ENCODE measurements around the gene RAB11FIP3. TPM values are rescaled to one million over a fixed set of nuclear protein-coding genes. Genes with fewer than 3 reads are reported as not detected.

Gene RAB11FIP3
- total and polyA plus RNA-seq, 2 of the 13 experiments (the other 11 are each of a cell fraction or from before 2014, with no cell fraction given), result 34.3 to 57.6 TPM

DNA sequence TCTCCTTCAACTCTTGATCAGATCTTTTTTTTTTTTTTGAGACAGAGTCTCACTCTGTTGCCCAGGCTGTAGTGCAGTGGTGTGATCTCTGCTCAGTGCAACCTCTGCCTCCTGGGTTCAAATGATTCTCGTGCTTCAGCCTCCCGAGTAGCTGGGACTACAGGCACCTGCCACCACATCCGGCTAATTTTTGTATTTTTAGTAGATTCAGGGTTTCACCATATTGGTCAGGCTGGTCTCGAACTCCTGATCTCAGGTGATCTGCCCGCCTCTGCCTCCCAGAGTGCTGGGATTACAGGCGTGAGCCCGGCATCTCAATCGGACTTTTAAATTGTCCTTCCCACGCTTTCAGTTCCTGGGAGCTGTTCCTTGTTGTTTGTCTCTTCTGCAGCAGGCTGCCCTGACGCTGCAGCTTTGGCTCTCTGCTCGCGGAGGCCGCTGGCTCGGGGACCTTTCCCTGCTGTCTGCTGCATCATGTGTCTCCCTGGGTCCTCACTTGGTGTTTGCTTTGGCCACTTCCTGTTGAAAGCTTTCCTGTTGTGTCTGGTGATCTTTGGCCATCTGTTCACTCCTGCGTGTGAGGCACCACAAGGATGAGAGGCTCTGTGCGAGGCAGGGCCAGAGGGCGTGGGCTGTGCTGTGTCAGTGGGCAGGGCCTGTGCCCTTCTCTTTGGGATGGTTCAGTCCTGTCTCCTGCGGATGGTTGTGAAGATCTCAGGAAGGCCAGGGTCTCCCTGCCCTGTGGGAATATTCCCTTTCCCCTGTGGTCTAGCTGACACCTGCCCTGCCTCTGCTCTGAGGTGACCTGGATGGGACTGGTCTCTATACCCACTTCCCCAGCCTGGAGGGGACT is 83.7 kb downstream of the RAB11FIP3 start (continued):
- TF ChIP-seq ZSCAN9 (CRISPR knock-in tag; IDR thresholded peaks at IDR 0.05; ENCODE audit: borderline replicate concordance) (peak; percentile 67; the same call in 1 of the 2 replicates), ZNF124 (CRISPR knock-in tag; IDR thresholded peaks at IDR 0.05) (peak; percentile 57; the same call in 1 of the 2 replicates), ZNF224 (CRISPR knock-in tag; IDR thresholded peaks at IDR 0.05) (peak; percentile 85; the same call in 1 of the 2 replicates), ZNF24 (IDR thresholded peaks at IDR 0.05) (no peak), ZFAT (CRISPR knock-in tag; conservative IDR thresholded peaks at IDR 0.05) (no peak), ZFP37 (CRISPR knock-in tag; IDR thresholded peaks at IDR 0.05; ENCODE audit: borderline replicate concordance) (peak; percentile 94), ATRX (CRISPR knock-in tag; IDR thresholded peaks at IDR 0.05; ENCODE audit: borderline replicate concordance) (no peak)
- TF ChIP-seq, protein P1, sequence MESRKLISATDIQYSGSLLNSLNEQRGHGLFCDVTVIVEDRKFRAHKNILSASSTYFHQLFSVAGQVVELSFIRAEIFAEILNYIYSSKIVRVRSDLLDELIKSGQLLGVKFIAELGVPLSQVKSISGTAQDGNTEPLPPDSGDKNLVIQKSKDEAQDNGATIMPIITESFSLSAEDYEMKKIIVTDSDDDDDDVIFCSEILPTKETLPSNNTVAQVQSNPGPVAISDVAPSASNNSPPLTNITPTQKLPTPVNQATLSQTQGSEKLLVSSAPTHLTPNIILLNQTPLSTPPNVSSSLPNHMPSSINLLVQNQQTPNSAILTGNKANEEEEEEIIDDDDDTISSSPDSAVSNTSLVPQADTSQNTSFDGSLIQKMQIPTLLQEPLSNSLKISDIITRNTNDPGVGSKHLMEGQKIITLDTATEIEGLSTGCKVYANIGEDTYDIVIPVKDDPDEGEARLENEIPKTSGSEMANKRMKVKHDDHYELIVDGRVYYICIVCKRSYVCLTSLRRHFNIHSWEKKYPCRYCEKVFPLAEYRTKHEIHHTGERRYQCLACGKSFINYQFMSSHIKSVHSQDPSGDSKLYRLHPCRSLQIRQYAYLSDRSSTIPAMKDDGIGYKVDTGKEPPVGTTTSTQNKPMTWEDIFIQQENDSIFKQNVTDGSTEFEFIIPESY (CRISPR knock-in tag; IDR thresholded peaks at IDR 0.05), result peak; percentile 63
- TF ChIP-seq, protein P2, sequence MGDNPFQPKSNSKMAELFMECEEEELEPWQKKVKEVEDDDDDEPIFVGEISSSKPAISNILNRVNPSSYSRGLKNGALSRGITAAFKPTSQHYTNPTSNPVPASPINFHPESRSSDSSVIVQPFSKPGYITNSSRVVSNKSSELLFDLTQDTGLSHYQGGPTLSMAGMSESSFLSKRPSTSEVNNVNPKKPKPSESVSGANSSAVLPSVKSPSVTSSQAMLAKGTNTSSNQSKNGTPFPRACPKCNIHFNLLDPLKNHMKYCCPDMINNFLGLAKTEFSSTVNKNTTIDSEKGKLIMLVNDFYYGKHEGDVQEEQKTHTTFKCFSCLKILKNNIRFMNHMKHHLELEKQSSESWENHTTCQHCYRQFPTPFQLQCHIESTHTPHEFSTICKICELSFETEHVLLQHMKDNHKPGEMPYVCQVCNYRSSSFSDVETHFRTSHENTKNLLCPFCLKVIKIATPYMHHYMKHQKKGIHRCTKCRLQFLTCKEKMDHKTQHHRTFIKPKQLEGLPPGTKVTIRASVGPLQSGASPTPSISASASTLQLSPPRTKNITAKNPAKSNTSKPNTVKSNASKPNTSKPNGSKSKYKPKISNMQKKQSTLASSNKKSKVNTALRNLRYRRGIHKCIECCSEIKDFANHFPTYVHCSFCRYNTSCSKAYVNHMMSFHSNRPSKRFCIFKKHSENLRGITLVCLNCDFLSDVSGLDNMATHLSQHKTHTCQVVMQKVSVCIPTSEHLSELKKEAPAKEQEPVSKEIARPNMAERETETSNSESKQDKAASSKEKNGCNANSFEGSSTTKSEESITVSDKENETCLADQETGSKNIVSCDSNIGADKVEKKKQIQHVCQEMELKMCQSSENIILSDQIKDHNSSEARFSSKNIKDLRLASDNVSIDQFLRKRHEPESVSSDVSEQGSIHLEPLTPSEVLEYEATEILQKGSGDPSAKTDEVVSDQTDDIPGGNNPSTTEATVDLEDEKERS (CRISPR knock-in tag; IDR thresholded peaks at IDR 0.05), result peak; percentile 93
- TF ChIP-seq, protein P3, sequence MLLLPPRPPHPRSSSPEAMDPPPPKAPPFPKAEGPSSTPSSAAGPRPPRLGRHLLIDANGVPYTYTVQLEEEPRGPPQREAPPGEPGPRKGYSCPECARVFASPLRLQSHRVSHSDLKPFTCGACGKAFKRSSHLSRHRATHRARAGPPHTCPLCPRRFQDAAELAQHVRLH (CRISPR knock-in tag; IDR thresholded peaks at IDR 0.05; ENCODE audit: borderline replicate concordance, low read depth), result peak; percentile 98
- TF ChIP-seq, protein P4, sequence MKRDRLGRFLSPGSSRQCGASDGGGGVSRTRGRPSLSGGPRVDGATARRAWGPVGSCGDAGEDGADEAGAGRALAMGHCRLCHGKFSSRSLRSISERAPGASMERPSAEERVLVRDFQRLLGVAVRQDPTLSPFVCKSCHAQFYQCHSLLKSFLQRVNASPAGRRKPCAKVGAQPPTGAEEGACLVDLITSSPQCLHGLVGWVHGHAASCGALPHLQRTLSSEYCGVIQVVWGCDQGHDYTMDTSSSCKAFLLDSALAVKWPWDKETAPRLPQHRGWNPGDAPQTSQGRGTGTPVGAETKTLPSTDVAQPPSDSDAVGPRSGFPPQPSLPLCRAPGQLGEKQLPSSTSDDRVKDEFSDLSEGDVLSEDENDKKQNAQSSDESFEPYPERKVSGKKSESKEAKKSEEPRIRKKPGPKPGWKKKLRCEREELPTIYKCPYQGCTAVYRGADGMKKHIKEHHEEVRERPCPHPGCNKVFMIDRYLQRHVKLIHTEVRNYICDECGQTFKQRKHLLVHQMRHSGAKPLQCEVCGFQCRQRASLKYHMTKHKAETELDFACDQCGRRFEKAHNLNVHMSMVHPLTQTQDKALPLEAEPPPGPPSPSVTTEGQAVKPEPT (CRISPR knock-in tag; IDR thresholded peaks at IDR 0.05; ENCODE audit: low read depth), result peak; percentile 75; the same call in 1 of the 2 replicates
- TF ChIP-seq, protein P5, sequence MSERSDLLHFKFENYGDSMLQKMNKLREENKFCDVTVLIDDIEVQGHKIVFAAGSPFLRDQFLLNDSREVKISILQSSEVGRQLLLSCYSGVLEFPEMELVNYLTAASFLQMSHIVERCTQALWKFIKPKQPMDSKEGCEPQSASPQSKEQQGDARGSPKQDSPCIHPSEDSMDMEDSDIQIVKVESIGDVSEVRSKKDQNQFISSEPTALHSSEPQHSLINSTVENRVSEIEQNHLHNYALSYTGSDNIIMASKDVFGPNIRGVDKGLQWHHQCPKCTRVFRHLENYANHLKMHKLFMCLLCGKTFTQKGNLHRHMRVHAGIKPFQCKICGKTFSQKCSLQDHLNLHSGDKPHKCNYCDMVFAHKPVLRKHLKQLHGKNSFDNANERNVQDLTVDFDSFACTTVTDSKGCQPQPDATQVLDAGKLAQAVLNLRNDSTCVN (CRISPR knock-in tag; IDR thresholded peaks at IDR 0.05; ENCODE audit: borderline replicate concordance), result peak; percentile 84
- TF ChIP-seq, protein P6, sequence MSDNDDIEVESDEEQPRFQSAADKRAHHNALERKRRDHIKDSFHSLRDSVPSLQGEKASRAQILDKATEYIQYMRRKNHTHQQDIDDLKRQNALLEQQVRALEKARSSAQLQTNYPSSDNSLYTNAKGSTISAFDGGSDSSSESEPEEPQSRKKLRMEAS (IDR thresholded peaks at IDR 0.05), result peak; percentile 93
- TF ChIP-seq, protein P7, sequence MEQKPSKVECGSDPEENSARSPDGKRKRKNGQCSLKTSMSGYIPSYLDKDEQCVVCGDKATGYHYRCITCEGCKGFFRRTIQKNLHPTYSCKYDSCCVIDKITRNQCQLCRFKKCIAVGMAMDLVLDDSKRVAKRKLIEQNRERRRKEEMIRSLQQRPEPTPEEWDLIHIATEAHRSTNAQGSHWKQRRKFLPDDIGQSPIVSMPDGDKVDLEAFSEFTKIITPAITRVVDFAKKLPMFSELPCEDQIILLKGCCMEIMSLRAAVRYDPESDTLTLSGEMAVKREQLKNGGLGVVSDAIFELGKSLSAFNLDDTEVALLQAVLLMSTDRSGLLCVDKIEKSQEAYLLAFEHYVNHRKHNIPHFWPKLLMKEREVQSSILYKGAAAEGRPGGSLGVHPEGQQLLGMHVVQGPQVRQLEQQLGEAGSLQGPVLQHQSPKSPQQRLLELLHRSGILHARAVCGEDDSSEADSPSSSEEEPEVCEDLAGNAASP (CRISPR knock-in tag; IDR thresholded peaks at IDR 0.05; ENCODE audit: borderline replicate concordance), result peak; percentile 72
- TF ChIP-seq, protein P8, sequence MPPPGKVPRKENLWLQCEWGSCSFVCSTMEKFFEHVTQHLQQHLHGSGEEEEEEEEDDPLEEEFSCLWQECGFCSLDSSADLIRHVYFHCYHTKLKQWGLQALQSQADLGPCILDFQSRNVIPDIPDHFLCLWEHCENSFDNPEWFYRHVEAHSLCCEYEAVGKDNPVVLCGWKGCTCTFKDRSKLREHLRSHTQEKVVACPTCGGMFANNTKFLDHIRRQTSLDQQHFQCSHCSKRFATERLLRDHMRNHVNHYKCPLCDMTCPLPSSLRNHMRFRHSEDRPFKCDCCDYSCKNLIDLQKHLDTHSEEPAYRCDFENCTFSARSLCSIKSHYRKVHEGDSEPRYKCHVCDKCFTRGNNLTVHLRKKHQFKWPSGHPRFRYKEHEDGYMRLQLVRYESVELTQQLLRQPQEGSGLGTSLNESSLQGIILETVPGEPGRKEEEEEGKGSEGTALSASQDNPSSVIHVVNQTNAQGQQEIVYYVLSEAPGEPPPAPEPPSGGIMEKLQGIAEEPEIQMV (CRISPR knock-in tag; IDR thresholded peaks at IDR 0.05; ENCODE audit: low read depth), result no peak
